CD4-positive, CD25-positive, alpha-beta regulatory T cell (primary cell): Measurements from ENCODE around the gene HRG. TPM values are rescaled to one million over a fixed set of nuclear protein-coding genes. Genes with fewer than 3 reads are reported as not detected.
"Not testable (repeated sequence)": the region's sequence is repeated elsewhere in the genome, so short reads cannot be mapped to it uniquely, and the experiment has no call there.

ENCODE experiments used
- ATAC-seq, 2 donors: fragments of 150-1000 bp; cut with Tn5 transposase; one replicate each; pipeline ENCODE4 v1.10.0; 2021; ENCODE audit warnings: low read depth in 2 of 2, moderate number of reproducible peaks in 2 of 2, moderate library complexity in 1 of 2
- DNase-seq, 3 donors: peaks; one replicate each; pipeline versions ENCODE4 v3.0.0 to v3.0.0-alpha.2; 2012 to 2022; ENCODE audit warnings: mixed read lengths in 1 of 3
- H3K27ac ChIP-seq: one replicate; pipeline ENCODE4 v1.7.0; 2013; ENCODE audit warnings: mild to moderate bottlenecking, low read length; ENCODE audit not compliant: insufficient read depth, poor library complexity, severe bottlenecking
- H3K27me3 ChIP-seq: one replicate; pipeline ENCODE4 v1.7.0; 2013; ENCODE audit warnings: low read length; ENCODE audit not compliant: control insufficient read depth, insufficient read depth
- H3K36me3 ChIP-seq: one replicate; pipeline ENCODE4 v1.7.0; 2013; ENCODE audit warnings: mild to moderate bottlenecking, low read length, moderate library complexity; ENCODE audit not compliant: control insufficient read depth, insufficient read depth
- H3K4me1 ChIP-seq: 2 replicates; pipeline ENCODE4 v1.7.0; 2013; ENCODE audit warnings: mild to moderate bottlenecking, low read length; ENCODE audit not compliant: insufficient read depth, control insufficient read depth, poor library complexity, severe bottlenecking
- H3K4me3 ChIP-seq: one replicate; pipeline ENCODE4 v1.7.0; 2013; ENCODE audit warnings: low read depth, mild to moderate bottlenecking, low read length, moderate library complexity
- H3K9me3 ChIP-seq, 2 experiments: 1 replicate in 1 of 2; 2 replicates in 1 of 2; pipeline ENCODE4 v1.7.0; 2013; ENCODE audit warnings: low read length in 2 of 2, mild to moderate bottlenecking in 1 of 2, moderate library complexity in 1 of 2; ENCODE audit not compliant: control insufficient read depth in 2 of 2
- H3K27ac Mint-ChIP-seq, 3 donors: one replicate each; pipeline ENCODE4 v1.8.0; 2020 to 2022; ENCODE audit warnings: mild to moderate bottlenecking in 3 of 3, mixed read lengths in 3 of 3, moderate library complexity in 2 of 3
- H3K27me3 Mint-ChIP-seq: one replicate; pipeline ENCODE4 v1.8.0; 2022; ENCODE audit warnings: mild to moderate bottlenecking, mixed read lengths
- H3K36me3 Mint-ChIP-seq: one replicate; pipeline ENCODE4 v1.8.0; 2020; ENCODE audit warnings: mixed read lengths
- H3K4me1 Mint-ChIP-seq, 4 donors: one replicate each; pipeline ENCODE4 v1.8.0; 2020 to 2022; ENCODE audit warnings: mixed read lengths in 4 of 4, mild to moderate bottlenecking in 1 of 4
- H3K4me3 Mint-ChIP-seq, 4 donors: one replicate each; pipeline ENCODE4 v1.8.0; 2020 to 2022; ENCODE audit warnings: mild to moderate bottlenecking in 4 of 4, mixed read lengths in 4 of 4, moderate library complexity in 3 of 4
- H3K9me3 Mint-ChIP-seq, 7 donors: one replicate each; pipeline ENCODE4 v1.8.0; 2020 to 2022; ENCODE audit warnings: mixed read lengths in 7 of 7, mild to moderate bottlenecking in 3 of 7, moderate library complexity in 2 of 7
- polyA plus RNA-seq, 4 donors: library from polyadenylated mRNA; unstranded; fragments of 300-500 nt; fragmentation: Illumina TruSeq; gene quantifications; one replicate each; pipeline ENCODE4 v1.2.3, GENCODE V29; 2021
- total RNA-seq: library from RNA; stranded (reverse); gene quantifications from one replicate; pipeline ENCODE4 v1.2.3, GENCODE V29; 2022

The HRG gene
- total and polyA plus RNA-seq, 5 donors from 2014 or later, result not detected

GRCh38 chr3:186700267-186700666 lies 34.5 kb downstream of the HRG start:
- Histone ChIP-seq H3K4me1 (no peaks in the 10 kb centered on the region), H3K27ac (no peak overlapping the region), H3K4me3 (no peak overlapping the region), H3K27me3 (peaks cover 12% of the 10 kb centered on the region), H3K9me3 (no peaks in the 10 kb centered on the region), H3K36me3 (no peaks in the 10 kb centered on the region)
- DNase-seq, result no peak
- Mint-ChIP-seq H3K36me3 (no peaks in the 10 kb centered on the region), H3K27ac (no peak overlapping the region), H3K4me1 (no peaks in the 10 kb centered on the region), H3K27me3 (peaks cover 43% of the 10 kb centered on the region), H3K9me3 (no peaks in the 10 kb centered on the region), H3K4me3 (no peak overlapping the region)
- ATAC-seq, result no peak

- H3K4me1 ChIP-seq, H3K27ac Mint-ChIP-seq, DNase-seq, H3K4me3 ChIP-seq, ATAC-seq, H3K9me3 ChIP-seq, H3K27ac ChIP-seq, H3K36me3 Mint-ChIP-seq, H3K4me3 Mint-ChIP-seq, H3K9me3 Mint-ChIP-seq, H3K36me3 ChIP-seq: not testable (repeated sequence)
- peaks cover 0 to 11% (median 0%) of the 10 kb centered on the region in 4 donors for H3K4me1 Mint-ChIP-seq
- peaks cover 56% of the 10 kb centered on the region for H3K27me3 Mint-ChIP-seq
- H3K27me3 ChIP-seq, result peaks cover 12% of the 10 kb centered on the region
These were observed 36.6 kb downstream of the HRG start for GRCh38 chr3:186702451-186702850.

GRCh38 chr3:186705882-186706780 lies 40.3 kb downstream of the HRG start:
- ATAC-seq (no peak), DNase-seq (peak in 1 of 3 donors; percentile 71)
- no peaks in the 10 kb centered on the region for H3K36me3 Mint-ChIP-seq
- peaks cover 61% of the 10 kb centered on the region for H3K27me3 Mint-ChIP-seq
- H3K4me3 Mint-ChIP-seq, result no peak overlapping the region
- Histone ChIP-seq H3K4me3 (no peak overlapping the region), H3K4me1 (peaks cover 5% of the 10 kb centered on the region), H3K36me3 (no peaks in the 10 kb centered on the region), H3K27me3 (peaks cover 16% of the 10 kb centered on the region), H3K27ac (no peak overlapping the region), H3K9me3 (no peaks in the 10 kb centered on the region)
- peaks cover 0 to 3% (median 0%) of the 10 kb centered on the region in 7 donors for H3K9me3 Mint-ChIP-seq
- no peak overlapping the region for H3K27ac Mint-ChIP-seq
- peaks cover 0 to 11% (median 0%) of the 10 kb centered on the region in 4 donors for H3K4me1 Mint-ChIP-seq

- Mint-ChIP-seq H3K27ac (no peak overlapping the region), H3K9me3 (peaks cover 0 to 3% (median 0%) of the 10 kb centered on the region in 7 donors), H3K36me3 (no peaks in the 10 kb centered on the region), H3K27me3 (peaks cover 48% of the 10 kb centered on the region), H3K4me3 (no peak overlapping the region), H3K4me1 (peaks cover 0 to 11% (median 0%) of the 10 kb centered on the region in 4 donors)
- H3K36me3 ChIP-seq, result no peaks in the 10 kb centered on the region
- no peaks in the 10 kb centered on the region for H3K9me3 ChIP-seq
- DNase-seq (no peak), ATAC-seq (no peak)
- H3K4me1 ChIP-seq, result peaks cover 5% of the 10 kb centered on the region
- H3K4me3 ChIP-seq, result no peak overlapping the region
- peaks cover 14% of the 10 kb centered on the region for H3K27me3 ChIP-seq
- no peak overlapping the region for H3K27ac ChIP-seq
These were observed 43.3 kb downstream of the HRG start for GRCh38 chr3:186708983-186709679.

DNA sequence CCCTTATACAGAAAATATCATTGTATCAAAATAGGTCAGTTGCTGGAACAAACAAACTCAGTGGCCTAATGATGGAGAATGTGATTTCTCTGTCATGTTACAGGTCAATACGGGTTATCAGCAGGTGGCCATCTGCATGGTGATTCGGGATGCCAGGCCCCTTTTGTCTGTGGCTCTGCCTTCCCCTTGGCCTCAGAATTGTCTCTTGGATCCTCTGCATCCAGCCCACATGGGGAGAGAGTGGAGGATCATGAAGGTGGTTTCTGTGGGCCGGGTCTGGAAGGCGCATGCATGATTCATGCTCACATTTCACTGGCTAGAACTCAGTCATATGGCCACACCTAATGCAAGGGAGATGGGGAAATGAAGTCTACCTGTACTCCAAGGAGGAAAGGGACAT lies 44.9 kb downstream of the HRG start:
- Mint-ChIP-seq H3K4me3 (peak overlapping the region in 1 of 4 donors; percentile 4), H3K4me1 (peaks cover 0 to 10% (median 0%) of the 10 kb centered on the region in 4 donors), H3K27me3 (peaks cover 48% of the 10 kb centered on the region)
- not testable (repeated sequence) for H3K4me3 ChIP-seq, H3K9me3 ChIP-seq, H3K4me1 ChIP-seq, H3K27ac Mint-ChIP-seq, DNase-seq, H3K36me3 Mint-ChIP-seq, H3K36me3 ChIP-seq, H3K27ac ChIP-seq, H3K9me3 Mint-ChIP-seq, ATAC-seq
- H3K27me3 ChIP-seq, result peaks cover 11% of the 10 kb centered on the region

DNA sequence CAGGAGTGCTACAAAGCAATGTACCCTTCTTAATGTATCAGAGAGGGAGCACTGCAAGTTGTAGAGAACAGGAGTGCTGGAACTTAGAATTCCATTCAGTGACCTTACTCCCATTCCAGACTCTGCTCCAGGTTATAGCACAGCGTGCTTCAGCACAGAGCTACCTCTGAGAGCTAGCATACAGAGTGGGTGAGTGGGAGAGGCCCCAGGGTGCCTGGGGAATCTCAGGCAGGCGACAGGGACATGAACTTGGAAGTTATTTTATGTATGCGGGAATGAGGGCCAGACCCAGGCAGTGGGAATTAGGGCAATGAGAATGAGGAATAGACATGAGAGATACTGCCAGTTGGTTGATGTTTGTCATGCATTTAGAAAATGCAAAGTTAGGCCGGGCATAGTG lies 47.7 kb downstream of the HRG start:
- H3K27ac ChIP-seq, result no peak overlapping the region
- H3K4me3 Mint-ChIP-seq, result no peak overlapping the region
- no peaks in the 10 kb centered on the region for H3K36me3 Mint-ChIP-seq
- H3K4me3 ChIP-seq, result no peak overlapping the region
- H3K4me1 ChIP-seq, result no peaks in the 10 kb centered on the region
- H3K27ac Mint-ChIP-seq, result no peak overlapping the region
- no peaks in the 10 kb centered on the region for H3K36me3 ChIP-seq
- peaks cover 4% of the 10 kb centered on the region for H3K27me3 ChIP-seq
- ATAC-seq (no peak), DNase-seq (no peak)
- peaks cover 29% of the 10 kb centered on the region for H3K27me3 Mint-ChIP-seq
- no peaks in the 10 kb centered on the region for H3K4me1 Mint-ChIP-seq
- no peaks in the 10 kb centered on the region for H3K9me3 ChIP-seq
- H3K9me3 Mint-ChIP-seq, result peaks cover 0 to 1% (median 0%) of the 10 kb centered on the region in 7 donors

DNA sequence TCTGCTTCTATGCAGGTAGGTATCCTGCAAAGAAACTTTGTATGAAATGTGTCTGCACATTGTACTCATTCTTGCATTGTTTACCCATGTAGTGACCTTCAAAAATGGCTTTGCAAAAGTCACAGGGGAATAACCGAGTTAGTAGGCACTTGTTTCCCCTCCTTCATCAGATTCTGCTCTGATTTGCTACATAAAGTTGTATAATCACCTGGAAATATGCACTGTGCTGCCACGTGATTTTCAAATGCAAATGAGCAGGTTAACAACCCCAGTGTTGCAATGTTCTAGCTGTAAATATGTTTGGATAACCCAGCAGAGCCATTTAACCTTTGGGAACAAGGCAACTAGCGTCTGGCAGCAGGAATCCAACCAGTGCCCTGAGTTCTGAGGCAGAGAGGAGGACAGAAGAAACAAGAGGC lies 51.2 kb downstream of the HRG start, which contains the start of gene KNG1:
Gene KNG1, plus strand, starts transcription at position 321 of the 419 bp plus-strand sequence. CDS start 184 bp downstream, outside the sequence.
- Mint-ChIP-seq H3K9me3 (peaks cover 0 to 1% (median 0%) of the 10 kb centered on the region in 7 donors), H3K4me1 (no peaks in the 10 kb centered on the region), H3K4me3 (no peak within 1 kb of the TSS), H3K27me3 (peaks cover 14% of the 10 kb centered on the region), H3K36me3 (no peaks in the 10 kb centered on the region), H3K27ac (no peak within 1 kb of the TSS)
- Histone ChIP-seq H3K27me3 (no peaks in the 10 kb centered on the region), H3K9me3 (no peaks in the 10 kb centered on the region), H3K36me3 (no peaks in the 10 kb centered on the region), H3K4me3 (no peak within 1 kb of the TSS), H3K27ac (no peak within 1 kb of the TSS), H3K4me1 (no peaks in the 10 kb centered on the region)
- no peak for ATAC-seq
- DNase-seq, result no peak
